ENCODE measurements around the gene C2orf42.
"Not testable (repeated sequence)": the region's sequence is repeated elsewhere in the genome, so short reads cannot be mapped to it uniquely, and the experiment has no call there.

- TF ChIP-seq, protein P1, sequence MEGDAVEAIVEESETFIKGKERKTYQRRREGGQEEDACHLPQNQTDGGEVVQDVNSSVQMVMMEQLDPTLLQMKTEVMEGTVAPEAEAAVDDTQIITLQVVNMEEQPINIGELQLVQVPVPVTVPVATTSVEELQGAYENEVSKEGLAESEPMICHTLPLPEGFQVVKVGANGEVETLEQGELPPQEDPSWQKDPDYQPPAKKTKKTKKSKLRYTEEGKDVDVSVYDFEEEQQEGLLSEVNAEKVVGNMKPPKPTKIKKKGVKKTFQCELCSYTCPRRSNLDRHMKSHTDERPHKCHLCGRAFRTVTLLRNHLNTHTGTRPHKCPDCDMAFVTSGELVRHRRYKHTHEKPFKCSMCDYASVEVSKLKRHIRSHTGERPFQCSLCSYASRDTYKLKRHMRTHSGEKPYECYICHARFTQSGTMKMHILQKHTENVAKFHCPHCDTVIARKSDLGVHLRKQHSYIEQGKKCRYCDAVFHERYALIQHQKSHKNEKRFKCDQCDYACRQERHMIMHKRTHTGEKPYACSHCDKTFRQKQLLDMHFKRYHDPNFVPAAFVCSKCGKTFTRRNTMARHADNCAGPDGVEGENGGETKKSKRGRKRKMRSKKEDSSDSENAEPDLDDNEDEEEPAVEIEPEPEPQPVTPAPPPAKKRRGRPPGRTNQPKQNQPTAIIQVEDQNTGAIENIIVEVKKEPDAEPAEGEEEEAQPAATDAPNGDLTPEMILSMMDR (IDR thresholded peaks at IDR 0.05), result not testable (repeated sequence)
- TF ChIP-seq EP300 (IDR thresholded peaks at IDR 0.05), result not testable (repeated sequence)
Measured at GRCh38 chr2:70187170-70187569, 3.6 kb downstream of the C2orf42 start.
